Suprapubic skin (tissue), 4 donors: ENCODE measurements around the gene ELF5.

Experiments
- EP300 ChIP-seq: sonication (generic); formaldehyde crosslinking; IDR thresholded peaks from one replicate; pipeline ENCODE4 v1.6.1; 2017; ENCODE audit warnings: antibody characterized with exemption
- POLR2A ChIP-seq, 2 donors: fragments of 450-650 bp; IDR thresholded peaks; one replicate each; pipeline ENCODE4 v1.6.1; 2017; ENCODE audit warnings: antibody characterized with exemption in 2 of 2, mild to moderate bottlenecking in 2 of 2, moderate library complexity in 2 of 2
- POLR2AphosphoS5 ChIP-seq, 3 donors: sonication (generic); formaldehyde crosslinking; IDR thresholded peaks; one replicate each; pipeline ENCODE4 v1.6.1; 2017; ENCODE audit warnings: antibody characterized with exemption in 3 of 3

- no peak for TF ChIP-seq POLR2A (IDR thresholded peaks at IDR 0.05)
- no peak for TF ChIP-seq POLR2AphosphoS5 (IDR thresholded peaks at IDR 0.05)
- TF ChIP-seq EP300 = no peak
Measured at GRCh38 chr11:34495239-34495723, 18.3 kb downstream of the ELF5 start.
